ENCODE data around the gene ATOH8. TPM values are rescaled to one million over a fixed set of nuclear protein-coding genes. Genes with fewer than 3 reads are reported as not detected.

Gene ATOH8
- total and polyA plus RNA-seq, 2 donors (not counting 3 experiments of a cell fraction or from before 2014, with no cell fraction given), result 10.3 to 12.8 TPM

DNA sequence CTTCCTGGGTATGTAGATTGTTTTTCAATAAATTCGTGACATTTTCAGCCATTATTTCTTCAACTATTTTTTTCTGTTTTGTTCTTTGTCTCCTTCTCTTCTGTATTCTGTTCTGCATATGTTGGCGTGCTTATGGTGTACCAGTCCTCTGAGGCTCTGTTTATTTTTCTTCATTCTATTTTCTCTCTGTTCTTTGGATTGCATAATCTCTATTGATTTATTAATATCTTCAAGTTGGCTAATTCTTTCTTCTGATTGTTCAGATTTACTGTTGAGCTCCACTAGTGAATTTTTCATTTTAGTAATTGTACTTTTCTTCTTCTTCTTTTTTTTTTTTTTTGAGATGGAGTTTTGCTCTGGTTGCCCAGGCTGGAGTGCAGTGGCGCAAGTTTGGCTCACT is 49.8 kb upstream of the ATOH8 start:
- ChIA-PET POLR2A (no interaction called here), CTCF (interaction anchor here (0.6 to 8.8 kb wide), 7 partner anchors 10 to 100 kb away, joined by 3 to 138 read pairs (median 4); no protein-coding TSS in a partner anchor)
- Histone ChIP-seq H3K27me3 (ENCODE audit: control insufficient read depth in 2 of 2, insufficient read depth in 2 of 2, low read length in 2 of 2) (no peaks in the 10 kb centered on the region), H3K36me3 (ENCODE audit: control insufficient read depth in 2 of 2, extremely low read depth in 1 of 2, insufficient read depth in 2 of 2, low read length in 2 of 2) (no peaks in the 10 kb centered on the region), H3K9me1 (replicated peaks; ENCODE audit: control insufficient read depth, extremely low read depth, insufficient read depth, low read length) (no peaks in the 10 kb centered on the region), H3K4me2 (ENCODE audit: insufficient read depth, low read length) (no peak overlapping the region), H3K4me1 (ENCODE audit: control insufficient read depth, extremely low read depth, insufficient read depth, low read length) (peaks cover 18% of the 10 kb centered on the region), H2AFZ (ENCODE audit: low read depth, low read length) (no peak overlapping the region), H4K20me1 (replicated peaks; ENCODE audit: control insufficient read depth, extremely low read depth, insufficient read depth, low read length) (no peaks in the 10 kb centered on the region), H3K9me3 (replicated peaks; ENCODE audit: control insufficient read depth, insufficient read depth, low read length) (no peaks in the 10 kb centered on the region), H3K4me3 (replicated peaks in 1 of 3; ENCODE audit: insufficient read depth in 1 of 3, low read depth in 1 of 3, low read length in 3 of 3) (no peak overlapping the region), H3K79me2 (ENCODE audit: control insufficient read depth, insufficient read depth, low read length) (no peaks in the 10 kb centered on the region), H3K27ac (ENCODE audit: insufficient read depth, low read depth, low read length) (no peak overlapping the region), H3K9ac (replicated peaks; ENCODE audit: extremely low read depth, insufficient read depth, low read length) (no peak overlapping the region)
- no peak for TF ChIP-seq GATA2 (IDR thresholded peaks at IDR 0.05; ENCODE audit: insufficient read depth, insufficient read length, low read depth, low read length)
- TF ChIP-seq, protein P1, sequence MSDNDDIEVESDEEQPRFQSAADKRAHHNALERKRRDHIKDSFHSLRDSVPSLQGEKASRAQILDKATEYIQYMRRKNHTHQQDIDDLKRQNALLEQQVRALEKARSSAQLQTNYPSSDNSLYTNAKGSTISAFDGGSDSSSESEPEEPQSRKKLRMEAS (IDR thresholded peaks at IDR 0.05; ENCODE audit: insufficient read depth, insufficient read length), result no peak
- no peak for TF ChIP-seq JUN (IDR thresholded peaks at IDR 0.05; ENCODE audit: borderline replicate concordance, insufficient read depth, insufficient read length, low read depth)
- TF ChIP-seq MYC (IDR thresholded peaks at IDR 0.05; ENCODE audit: low read depth, low read length), result no peak
- TF ChIP-seq, protein P2, sequence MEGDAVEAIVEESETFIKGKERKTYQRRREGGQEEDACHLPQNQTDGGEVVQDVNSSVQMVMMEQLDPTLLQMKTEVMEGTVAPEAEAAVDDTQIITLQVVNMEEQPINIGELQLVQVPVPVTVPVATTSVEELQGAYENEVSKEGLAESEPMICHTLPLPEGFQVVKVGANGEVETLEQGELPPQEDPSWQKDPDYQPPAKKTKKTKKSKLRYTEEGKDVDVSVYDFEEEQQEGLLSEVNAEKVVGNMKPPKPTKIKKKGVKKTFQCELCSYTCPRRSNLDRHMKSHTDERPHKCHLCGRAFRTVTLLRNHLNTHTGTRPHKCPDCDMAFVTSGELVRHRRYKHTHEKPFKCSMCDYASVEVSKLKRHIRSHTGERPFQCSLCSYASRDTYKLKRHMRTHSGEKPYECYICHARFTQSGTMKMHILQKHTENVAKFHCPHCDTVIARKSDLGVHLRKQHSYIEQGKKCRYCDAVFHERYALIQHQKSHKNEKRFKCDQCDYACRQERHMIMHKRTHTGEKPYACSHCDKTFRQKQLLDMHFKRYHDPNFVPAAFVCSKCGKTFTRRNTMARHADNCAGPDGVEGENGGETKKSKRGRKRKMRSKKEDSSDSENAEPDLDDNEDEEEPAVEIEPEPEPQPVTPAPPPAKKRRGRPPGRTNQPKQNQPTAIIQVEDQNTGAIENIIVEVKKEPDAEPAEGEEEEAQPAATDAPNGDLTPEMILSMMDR (IDR thresholded peaks at IDR 0.05; ENCODE audit: extremely low read depth in 1 of 2, insufficient read depth in 1 of 2, low read depth in 1 of 2, low read length in 2 of 2), result no peak
- no peak for TF ChIP-seq EZH2 (IDR thresholded peaks at IDR 0.05; ENCODE audit: borderline replicate concordance, low read depth, low read length, severe bottlenecking)
- intact Hi-C loops (cut with micrococcal nuclease) (loop anchor here (1.0 kb wide), 1 partner anchor 47 kb away; no protein-coding TSS in a partner anchor), dilution Hi-C loops (cut with MboI; ENCODE audit: extremely low pct_ligation_motif_present, low sequenced_read_pairs) (loop anchor here (25.0 kb wide), 1 partner anchor 108 kb away; no protein-coding TSS in a partner anchor)
- DNase-seq (ENCODE audit: low read depth, low spot score), result no peak
- BruUV-seq (replicated peaks), result no TSS peak
- no peak for FAIRE-seq

Measured in endothelial cell of umbilical vein (primary cell).